ENCODE data around the gene KRT76. TPM values are rescaled to one million over a fixed set of nuclear protein-coding genes. Genes with fewer than 3 reads are reported as not detected.

Gene KRT76
- polyA plus RNA-seq, 1 donor (not counting 4 experiments of a cell fraction or from before 2014, with no cell fraction given), result not detected

- Histone ChIP-seq H3K79me2 (ENCODE audit: control insufficient read depth, insufficient read depth, low read length) (no peaks in the 10 kb centered on the region), H3K27me3 (ENCODE audit: control insufficient read depth, extremely low read depth, insufficient read depth, low read length) (peaks cover 37% of the 10 kb centered on the region), H3K9ac (ENCODE audit: control insufficient read depth, extremely low read depth, insufficient read depth, low read length) (no peak overlapping the region), H3K4me1 (ENCODE audit: control insufficient read depth, extremely low read depth, insufficient read depth, low read length) (no peaks in the 10 kb centered on the region), H3K27ac (ENCODE audit: control insufficient read depth, insufficient read depth, low read length) (no peak overlapping the region), H2AFZ (ENCODE audit: control insufficient read depth, low read length) (no peak overlapping the region), H4K20me1 (ENCODE audit: control insufficient read depth, extremely low read depth, insufficient read depth, low read length) (no peaks in the 10 kb centered on the region), H3K36me3 (ENCODE audit: control insufficient read depth in 2 of 2, extremely low read depth in 1 of 2, insufficient read depth in 2 of 2, low read length in 2 of 2) (no peaks in the 10 kb centered on the region), H3K4me3 (ENCODE audit: control insufficient read depth in 2 of 3, extremely low read depth in 1 of 3, insufficient read depth in 2 of 3, low read depth in 1 of 3, low read length in 3 of 3) (no peak overlapping the region), H3K9me1 (ENCODE audit: control insufficient read depth, extremely low read depth, insufficient read depth, low read length) (no peaks in the 10 kb centered on the region), H3K9me3 (ENCODE audit: control insufficient read depth, low read depth, low read length) (no peaks in the 10 kb centered on the region), H3K4me2 (ENCODE audit: control insufficient read depth, extremely low read depth, insufficient read depth, low read depth, low read length) (no peak overlapping the region)
- DNase-seq (ENCODE audit: low read depth, low spot score) (no peak), FAIRE-seq (no peak)
- TF ChIP-seq EZH2 (IDR thresholded peaks at IDR 0.05; ENCODE audit: low read length) (no peak), CTCF (optimal IDR thresholded peaks at IDR 0.05 in 1 of 3, IDR thresholded peaks at IDR 0.05 in 1 of 3, conservative IDR thresholded peaks at IDR 0.05 in 1 of 3; ENCODE audit: extremely low read depth in 1 of 3, insufficient read depth in 2 of 3, low read length in 3 of 3) (no peak)
- dilution Hi-C loops (cut with MboI; ENCODE audit: extremely low pct_ligation_motif_present, low sequenced_read_pairs), result no loop called here
These were observed 32.0 kb upstream of the KRT76 start for GRCh38 chr12:52809166-52809565.

GRCh38 chr12:52808573-52809160, 31.5 kb upstream of the KRT76 start:
- Histone ChIP-seq H3K9me1 (ENCODE audit: control insufficient read depth, extremely low read depth, insufficient read depth, low read length) (no peaks in the 10 kb centered on the region), H3K27me3 (ENCODE audit: control insufficient read depth, extremely low read depth, insufficient read depth, low read length) (peaks cover 33% of the 10 kb centered on the region), H2AFZ (ENCODE audit: control insufficient read depth, low read length) (no peak overlapping the region), H3K36me3 (ENCODE audit: control insufficient read depth in 2 of 2, extremely low read depth in 1 of 2, insufficient read depth in 2 of 2, low read length in 2 of 2) (no peaks in the 10 kb centered on the region), H4K20me1 (ENCODE audit: control insufficient read depth, extremely low read depth, insufficient read depth, low read length) (no peaks in the 10 kb centered on the region), H3K27ac (ENCODE audit: control insufficient read depth, insufficient read depth, low read length) (no peak overlapping the region), H3K4me3 (ENCODE audit: control insufficient read depth in 2 of 3, extremely low read depth in 1 of 3, insufficient read depth in 2 of 3, low read depth in 1 of 3, low read length in 3 of 3) (no peak overlapping the region), H3K79me2 (ENCODE audit: control insufficient read depth, insufficient read depth, low read length) (no peaks in the 10 kb centered on the region), H3K9me3 (ENCODE audit: control insufficient read depth, low read depth, low read length) (no peaks in the 10 kb centered on the region), H3K4me2 (ENCODE audit: control insufficient read depth, extremely low read depth, insufficient read depth, low read depth, low read length) (no peak overlapping the region), H3K4me1 (ENCODE audit: control insufficient read depth, extremely low read depth, insufficient read depth, low read length) (no peaks in the 10 kb centered on the region), H3K9ac (ENCODE audit: control insufficient read depth, extremely low read depth, insufficient read depth, low read length) (no peak overlapping the region)
- FAIRE-seq (no peak), DNase-seq (ENCODE audit: low read depth, low spot score) (no peak)
- dilution Hi-C loops (cut with MboI; ENCODE audit: extremely low pct_ligation_motif_present, low sequenced_read_pairs), result no loop called here
- TF ChIP-seq CTCF (optimal IDR thresholded peaks at IDR 0.05 in 1 of 3, IDR thresholded peaks at IDR 0.05 in 1 of 3, conservative IDR thresholded peaks at IDR 0.05 in 1 of 3; ENCODE audit: extremely low read depth in 1 of 3, insufficient read depth in 2 of 3, low read length in 3 of 3) (no peak), EZH2 (IDR thresholded peaks at IDR 0.05; ENCODE audit: low read length) (no peak)
